H9 (cell line): ENCODE results near the gene SFRP5. TPM values are rescaled to one million over a fixed set of nuclear protein-coding genes. Genes with fewer than 3 reads are reported as not detected.
A peak's percentile ranks its signal among the peaks of the same experiment; 100 is the strongest.

Source experiments
- DNase-seq: peaks from one replicate; pipeline ENCODE4 v3.0.0-alpha.2; 2017
- H2AFZ ChIP-seq: one replicate; pipeline ENCODE4 v1.6.1; 2013; ENCODE audit warnings: mild to moderate bottlenecking, low read length, control low read depth, moderate library complexity
- H2AK5ac ChIP-seq: 2 replicates; pipeline ENCODE4 v1.6.1; 2013; ENCODE audit warnings: low read length, control low read depth, mixed read lengths; ENCODE audit not compliant: insufficient read length
- H2BK120ac ChIP-seq: one replicate; pipeline ENCODE4 v1.6.1; 2013; ENCODE audit warnings: low read depth, mild to moderate bottlenecking, low read length, control low read depth, inconsistent platforms; ENCODE audit not compliant: poor library complexity, severe bottlenecking
- H2BK12ac ChIP-seq: 2 replicates; pipeline ENCODE4 v1.6.1; 2013; ENCODE audit warnings: low read length, control low read depth, mixed read lengths, low read depth; ENCODE audit not compliant: insufficient read length
- H2BK15ac ChIP-seq: 2 replicates; pipeline ENCODE4 v1.6.1; 2013; ENCODE audit warnings: low read depth, low read length, control low read depth
- H2BK20ac ChIP-seq: one replicate; pipeline ENCODE4 v1.6.1; 2013; ENCODE audit warnings: low read depth, mild to moderate bottlenecking, low read length, control low read depth, inconsistent platforms; ENCODE audit not compliant: poor library complexity, severe bottlenecking
- H2BK5ac ChIP-seq: 2 replicates; pipeline ENCODE4 v1.6.1; 2013; ENCODE audit warnings: low read length, control low read depth, mixed read lengths; ENCODE audit not compliant: insufficient read length
- H3K14ac ChIP-seq: 2 replicates; pipeline ENCODE4 v1.6.1; 2013; ENCODE audit warnings: low read length, control low read depth; ENCODE audit not compliant: insufficient read depth
- H3K18ac ChIP-seq: 2 replicates; pipeline ENCODE4 v1.6.1; 2013; ENCODE audit warnings: low read depth, mild to moderate bottlenecking, mixed read lengths, low read length, control low read depth; ENCODE audit not compliant: insufficient read length
- H3K23ac ChIP-seq: 2 replicates; pipeline ENCODE4 v1.6.1; 2013; ENCODE audit warnings: low read length, control low read depth, mixed read lengths, low read depth; ENCODE audit not compliant: insufficient read length
- H3K23me2 ChIP-seq: 2 replicates; pipeline ENCODE4 v1.6.1; 2013; ENCODE audit warnings: low read depth, mild to moderate bottlenecking, mixed read lengths, low read length, control low read depth; ENCODE audit not compliant: insufficient read length, poor library complexity, severe bottlenecking
- H3K27ac ChIP-seq: 2 replicates; pipeline ENCODE4 v1.5.1; 2013; ENCODE audit warnings: low read length, control low read depth, mixed read lengths, low read depth; ENCODE audit not compliant: insufficient read length
- H3K27me3 ChIP-seq: 2 replicates; pipeline ENCODE4 v1.6.1; 2013; ENCODE audit warnings: low read length, control low read depth, inconsistent platforms; ENCODE audit not compliant: insufficient read depth
- H3K4ac ChIP-seq: 2 replicates; pipeline ENCODE4 v1.6.1; 2013; ENCODE audit warnings: low read depth, mild to moderate bottlenecking, control low read depth, inconsistent platforms, low read length, moderate library complexity
- H3K4me1 ChIP-seq: 2 replicates; pipeline ENCODE4 v1.6.1; 2013; ENCODE audit warnings: low read length, control low read depth, inconsistent platforms; ENCODE audit not compliant: insufficient read depth
- H3K4me2 ChIP-seq: 2 replicates; pipeline ENCODE4 v1.6.1; 2013; ENCODE audit warnings: low read length, control low read depth, mixed read lengths; ENCODE audit not compliant: insufficient read length, insufficient read depth
- H3K56ac ChIP-seq: 2 replicates; pipeline ENCODE4 v1.6.1; 2013; ENCODE audit warnings: low read depth, mild to moderate bottlenecking, mixed read lengths, low read length, control low read depth; ENCODE audit not compliant: insufficient read length
- H3K79me1 ChIP-seq: 2 replicates; pipeline ENCODE4 v1.6.1; 2013; ENCODE audit warnings: low read depth, mild to moderate bottlenecking, moderate library complexity, low read length, control low read depth, inconsistent platforms; ENCODE audit not compliant: insufficient read depth, poor library complexity, severe bottlenecking
- H3K79me2 ChIP-seq: 2 replicates; pipeline ENCODE4 v1.6.1; 2013; ENCODE audit warnings: low read length, control low read depth, inconsistent platforms; ENCODE audit not compliant: insufficient read depth
- H3K9ac ChIP-seq: 2 replicates; pipeline ENCODE4 v1.6.1; 2013; ENCODE audit warnings: low read length, control low read depth, mixed read lengths; ENCODE audit not compliant: insufficient read length; ENCODE audit errors: extremely low read depth
- H3K9me3 ChIP-seq: one replicate; pipeline ENCODE4 v1.6.1; 2013; ENCODE audit warnings: low read depth, low read length, inconsistent platforms; ENCODE audit not compliant: control insufficient read depth
- H3T11ph ChIP-seq: one replicate; pipeline ENCODE4 v1.6.1; 2013; ENCODE audit warnings: mild to moderate bottlenecking, low read length, control low read depth, inconsistent platforms
- H4K20me1 ChIP-seq: one replicate; pipeline ENCODE4 v1.6.1; 2013; ENCODE audit not compliant: control insufficient read depth, insufficient read length, insufficient read depth
- H4K5ac ChIP-seq: 2 replicates; pipeline ENCODE4 v1.6.1; 2013; ENCODE audit warnings: low read depth, mild to moderate bottlenecking, mixed read lengths, low read length, control low read depth; ENCODE audit not compliant: insufficient read length
- H4K8ac ChIP-seq: replicated peaks from 2 replicates; pipeline ENCODE4 v1.6.1; 2013; ENCODE audit warnings: low read length, control low read depth, mixed read lengths, low read depth; ENCODE audit not compliant: insufficient read length
- H4K91ac ChIP-seq: 2 replicates; pipeline ENCODE4 v1.6.1; 2013; ENCODE audit warnings: low read depth, mild to moderate bottlenecking, moderate library complexity, mixed read lengths, low read length, control low read depth; ENCODE audit not compliant: insufficient read length
- H3K27ac Mint-ChIP-seq, 3 experiments: 2 replicates in 2 of 3; 3 replicates in 1 of 3; pipeline ENCODE4 v1.8.0; 2020 to 2021; ENCODE audit warnings: mixed read lengths in 3 of 3, mild to moderate bottlenecking in 1 of 3, moderate library complexity in 1 of 3
- H3K27me3 Mint-ChIP-seq: 2 replicates; pipeline ENCODE4 v1.8.0; 2021; ENCODE audit warnings: low read depth, mild to moderate bottlenecking, moderate library complexity, mixed read lengths
- H3K36me3 Mint-ChIP-seq, 3 experiments: 2 replicates in 2 of 3; 3 replicates in 1 of 3; pipeline ENCODE4 v1.8.0; 2020 to 2021; ENCODE audit warnings: low read depth in 3 of 3, mixed read lengths in 3 of 3; ENCODE audit not compliant: insufficient read depth in 1 of 3
- H3K4me1 Mint-ChIP-seq, 2 experiments: 2 replicates each; pipeline ENCODE4 v1.8.0; 2020; ENCODE audit warnings: mixed read lengths in 2 of 2
- H3K4me3 Mint-ChIP-seq, 2 experiments: 2 replicates in 1 of 2; 3 replicates in 1 of 2; pipeline ENCODE4 v1.8.0; 2020 to 2021; ENCODE audit warnings: mild to moderate bottlenecking in 2 of 2, mixed read lengths in 2 of 2, moderate library complexity in 1 of 2
- H3K9me3 Mint-ChIP-seq, 2 experiments: 2 replicates in 1 of 2; 3 replicates in 1 of 2; pipeline ENCODE4 v1.8.0; 2020; ENCODE audit warnings: mild to moderate bottlenecking in 2 of 2, mixed read lengths in 2 of 2, moderate library complexity in 1 of 2
- WGBS: extraction: QIAGEN DNeasy Blood & Tissue Kit; methylation state at CpG from one replicate; pipeline ENCODE4 v1.1.7; 2013; ENCODE audit warnings: missing lambda C conversion rate, low lambda C conversion rate, mixed read lengths; ENCODE audit not compliant: insufficient read length; ENCODE audit errors: extremely low coverage; 5-methylcytosine and 5-hydroxymethylcytosine counted together
- total RNA-seq: library from RNA; stranded (reverse); gene quantifications from 2 replicates; pipeline ENCODE4 v1.2.1, GENCODE V29; 2021
- TF ChIP-seq, protein P1 (sequence below): fragments of 200-600 bp; sonication (generic); conservative IDR thresholded peaks from 3 replicates; pipeline ENCODE4 v1.8.0; 2021; ENCODE audit warnings: antibody characterized with exemption, mild to moderate bottlenecking

SFRP5 gene
- total RNA-seq, 1 experiment from 2014 or later = 1.7 TPM

DNA sequence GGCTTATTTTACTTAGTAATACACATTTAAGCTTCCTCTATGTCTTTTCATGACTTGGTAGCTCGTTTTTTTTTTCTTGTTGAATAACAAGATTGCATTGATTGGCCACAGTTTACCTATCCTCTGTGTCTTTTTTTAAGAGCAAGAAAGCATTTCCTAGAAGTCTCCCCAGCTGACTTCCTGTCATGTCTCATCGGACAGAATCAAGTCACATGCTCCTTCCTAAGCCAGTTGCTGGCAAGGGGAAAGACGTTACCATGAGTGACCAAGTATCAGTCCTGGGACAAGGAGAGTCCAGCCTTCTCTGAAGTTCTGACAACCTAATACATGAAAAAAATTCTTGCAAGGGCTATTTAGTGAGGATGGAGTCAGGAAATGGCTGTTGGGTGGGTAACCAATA lies 24.9 kb upstream of the SFRP5 start:
- Histone ChIP-seq H2BK15ac (no peak overlapping the region), H3K23ac (no peak overlapping the region), H3K18ac (no peak overlapping the region), H4K91ac (no peak overlapping the region), H3K4me1 (no peaks in the 10 kb centered on the region), H4K8ac (no peak overlapping the region), H3K27ac (no peak overlapping the region), H2BK120ac (no peak overlapping the region), H2AFZ (no peak overlapping the region), H3K9me3 (no peaks in the 10 kb centered on the region), H3K27me3 (no peaks in the 10 kb centered on the region), H3K14ac (no peak overlapping the region), H2AK5ac (no peak overlapping the region), H3K79me2 (no peaks in the 10 kb centered on the region), H3K4me2 (no peak overlapping the region), H4K5ac (no peak overlapping the region), H2BK5ac (no peak overlapping the region), H3K9ac (no peak overlapping the region), H3K4ac (no peak overlapping the region), H3K23me2 (no peaks in the 10 kb centered on the region), H3K56ac (no peak overlapping the region), H4K20me1 (no peaks in the 10 kb centered on the region), H3T11ph (no peak overlapping the region), H2BK20ac (no peak overlapping the region), H2BK12ac (no peak overlapping the region), H3K79me1 (no peaks in the 10 kb centered on the region)
- peaks cover 19% of the 10 kb centered on the region for H3K27me3 Mint-ChIP-seq
- H3K4me3 Mint-ChIP-seq = no peak overlapping the region
- no peak for DNase-seq
- peaks cover 6% of the 10 kb centered on the region in 2 experiments; a peak in 2 of 4 replicates for H3K4me1 Mint-ChIP-seq
- no CpG with 5 or more reads among the region's 3 CpGs for WGBS
- peaks cover 8 to 12% of the 10 kb centered on the region in 2 experiments for H3K9me3 Mint-ChIP-seq
- TF ChIP-seq, protein P1, sequence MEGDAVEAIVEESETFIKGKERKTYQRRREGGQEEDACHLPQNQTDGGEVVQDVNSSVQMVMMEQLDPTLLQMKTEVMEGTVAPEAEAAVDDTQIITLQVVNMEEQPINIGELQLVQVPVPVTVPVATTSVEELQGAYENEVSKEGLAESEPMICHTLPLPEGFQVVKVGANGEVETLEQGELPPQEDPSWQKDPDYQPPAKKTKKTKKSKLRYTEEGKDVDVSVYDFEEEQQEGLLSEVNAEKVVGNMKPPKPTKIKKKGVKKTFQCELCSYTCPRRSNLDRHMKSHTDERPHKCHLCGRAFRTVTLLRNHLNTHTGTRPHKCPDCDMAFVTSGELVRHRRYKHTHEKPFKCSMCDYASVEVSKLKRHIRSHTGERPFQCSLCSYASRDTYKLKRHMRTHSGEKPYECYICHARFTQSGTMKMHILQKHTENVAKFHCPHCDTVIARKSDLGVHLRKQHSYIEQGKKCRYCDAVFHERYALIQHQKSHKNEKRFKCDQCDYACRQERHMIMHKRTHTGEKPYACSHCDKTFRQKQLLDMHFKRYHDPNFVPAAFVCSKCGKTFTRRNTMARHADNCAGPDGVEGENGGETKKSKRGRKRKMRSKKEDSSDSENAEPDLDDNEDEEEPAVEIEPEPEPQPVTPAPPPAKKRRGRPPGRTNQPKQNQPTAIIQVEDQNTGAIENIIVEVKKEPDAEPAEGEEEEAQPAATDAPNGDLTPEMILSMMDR = no peak
- H3K27ac Mint-ChIP-seq = peak overlapping the region in 1 of 3 experiments; percentile 48; a peak in 2 of 7 replicates
- H3K36me3 Mint-ChIP-seq = no peaks in the 10 kb centered on the region; a peak in 1 of 7 replicates
